ENCODE measurements around the gene VPS11.

Gene VPS11

DNA sequence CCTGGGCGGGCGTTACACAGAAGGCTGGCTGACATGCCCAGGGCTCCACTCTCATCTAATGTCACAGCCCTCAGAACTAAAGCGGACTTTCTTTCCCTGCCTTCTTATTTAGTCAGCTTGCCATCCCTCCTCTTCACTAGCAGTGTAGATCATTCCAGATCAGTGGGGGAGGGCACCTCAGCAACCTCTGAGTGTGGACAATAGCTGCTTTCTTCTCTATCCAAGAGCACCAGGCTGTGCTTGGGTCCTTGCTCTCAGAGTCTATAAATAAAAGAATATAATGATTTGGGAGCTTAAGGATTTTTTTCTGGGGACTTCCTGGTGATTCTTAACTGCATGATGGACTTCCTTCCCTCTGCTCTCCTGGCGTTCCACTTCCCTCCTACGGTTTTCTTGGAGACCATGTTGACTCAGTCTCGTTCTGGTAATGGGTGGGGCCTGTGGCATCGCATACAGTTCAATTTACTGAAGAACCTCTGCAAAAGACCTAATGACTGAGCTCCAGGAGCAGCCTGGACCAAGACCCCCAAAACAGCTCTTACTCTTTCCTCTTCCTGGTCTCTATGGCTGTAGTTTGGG lies 14.2 kb downstream of the VPS11 start:
- DNase-seq (ENCODE audit: low spot score) = no peak

DNA sequence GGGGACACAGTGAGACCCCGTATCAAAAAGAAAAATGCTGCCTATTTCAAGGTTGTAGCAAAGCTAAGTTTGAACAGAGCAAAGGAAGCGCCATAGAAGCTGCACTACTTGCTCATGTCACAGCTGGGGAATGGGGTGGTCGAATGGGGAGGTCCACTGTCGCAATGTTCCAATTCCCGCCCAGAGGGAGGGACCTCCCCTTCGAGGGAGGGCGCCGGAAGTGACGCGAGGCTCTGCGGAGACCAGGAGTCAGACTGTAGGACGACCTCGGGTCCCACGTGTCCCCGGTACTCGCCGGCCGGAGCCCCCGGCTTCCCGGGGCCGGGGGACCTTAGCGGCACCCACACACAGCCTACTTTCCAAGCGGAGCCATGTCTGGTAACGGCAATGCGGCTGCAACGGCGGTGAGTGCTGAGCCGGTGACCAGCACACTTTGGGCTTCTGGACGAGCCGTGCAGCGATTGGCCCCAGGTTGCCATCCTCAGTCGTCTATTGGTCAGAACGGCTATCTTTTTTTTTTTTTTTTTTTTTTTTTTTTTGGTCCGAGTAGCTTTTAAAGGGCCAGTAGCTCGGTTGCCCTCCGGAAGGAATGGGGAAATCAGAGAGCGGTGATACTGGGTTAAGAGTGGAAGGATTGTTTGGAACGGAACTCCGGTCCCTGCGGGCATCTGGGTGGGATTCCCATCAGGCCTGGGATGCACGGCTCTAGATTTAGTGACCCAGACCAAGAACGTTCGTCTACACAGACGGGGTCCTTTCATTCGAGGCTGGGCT lies 17.2 kb downstream of the VPS11 start, which contains the start of gene HMBS:
TSS of gene HMBS (plus strand) at position 219 of the 774 bp plus-strand sequence. CDS start at position 372, 153 bp downstream.
- DNase-seq (ENCODE audit: low spot score) = peak; percentile 96

DNA sequence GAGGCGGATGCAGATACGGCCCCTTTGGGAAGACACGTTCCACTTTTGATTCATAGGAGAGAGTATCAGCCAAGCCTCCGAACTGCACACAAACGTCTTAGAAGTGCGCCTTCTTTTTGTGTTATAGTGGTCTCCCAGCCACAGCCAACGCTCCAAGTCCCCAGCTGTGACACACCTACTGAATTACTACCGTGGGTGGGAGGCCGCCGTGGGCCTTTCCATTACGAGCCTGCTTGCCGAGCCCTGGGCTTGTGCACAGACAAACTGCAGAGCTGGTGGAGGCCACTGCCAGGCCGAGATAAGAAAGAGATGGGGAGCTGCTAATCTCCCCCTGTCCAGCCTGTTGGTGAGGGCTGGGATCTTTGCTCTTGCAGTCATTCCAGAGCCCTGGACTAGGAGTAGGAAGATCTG lies 17.8 kb downstream of the VPS11 start:
- no peak for DNase-seq (ENCODE audit: low spot score)

DNA sequence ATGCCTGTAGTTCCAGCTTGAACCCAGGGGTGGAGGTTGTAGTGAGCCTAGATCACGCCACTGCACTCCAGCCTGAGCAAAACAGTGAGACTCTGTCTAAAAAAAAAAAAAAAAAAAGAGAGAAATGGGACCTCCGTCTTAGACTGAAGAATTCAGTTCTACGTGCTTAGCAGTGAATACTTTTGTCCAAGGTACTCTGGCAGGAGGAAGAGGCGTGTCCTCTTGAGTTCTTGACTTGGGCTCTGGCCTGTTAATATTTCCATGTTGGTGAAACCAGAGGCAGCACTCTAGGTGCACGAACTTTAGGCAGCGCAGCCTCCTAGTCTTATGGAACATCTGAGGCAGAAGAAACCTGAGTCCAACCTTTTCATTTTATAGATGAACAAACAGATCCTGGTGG lies 19.5 kb downstream of the VPS11 start:
- DNase-seq (ENCODE audit: low spot score) = no peak

DNA sequence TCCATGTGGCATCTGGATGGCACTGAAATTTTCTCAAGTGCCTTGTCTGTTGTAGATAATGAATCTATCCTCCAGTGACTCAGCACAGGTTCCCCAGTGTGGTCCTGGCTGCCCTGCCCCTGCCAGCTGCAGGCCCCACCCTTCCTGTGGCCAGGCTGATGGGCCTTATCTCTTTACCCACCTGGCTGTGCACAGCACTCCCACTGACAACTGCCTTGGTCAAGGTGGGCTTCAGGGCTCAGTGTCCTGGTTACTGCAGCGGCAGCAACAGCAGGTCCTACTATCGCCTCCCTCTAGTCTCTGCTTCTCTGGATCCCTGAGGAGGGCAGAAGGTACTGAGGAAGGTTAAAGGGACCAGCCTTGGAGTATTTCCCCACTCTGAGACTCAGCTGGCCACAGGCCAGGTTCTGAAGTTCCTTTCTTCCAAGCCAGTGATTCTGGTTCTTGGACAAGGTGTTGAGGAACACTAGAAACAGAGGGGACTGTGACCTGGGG lies 20.2 kb downstream of the VPS11 start:
- DNase-seq (ENCODE audit: low spot score) = no peak

DNA sequence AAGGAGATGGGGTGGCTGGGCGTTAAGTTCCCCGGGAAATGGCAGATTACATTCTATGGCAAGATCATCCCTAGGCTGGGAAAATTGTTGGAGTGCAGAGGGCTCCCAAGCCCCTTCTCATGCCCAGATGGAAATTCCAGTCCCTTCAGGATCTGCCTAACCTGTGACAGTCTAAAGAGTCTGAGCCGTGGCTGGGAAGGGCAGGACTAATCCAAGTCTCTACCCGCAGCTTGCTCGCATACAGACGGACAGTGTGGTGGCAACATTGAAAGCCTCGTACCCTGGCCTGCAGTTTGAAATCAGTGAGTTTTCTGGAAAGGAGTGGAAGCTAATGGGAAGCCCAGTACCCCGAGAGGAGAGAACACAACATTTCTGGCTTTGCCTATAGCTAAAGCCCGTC lies 20.8 kb downstream of the VPS11 start:
- DNase-seq (ENCODE audit: low spot score) = no peak

DNA sequence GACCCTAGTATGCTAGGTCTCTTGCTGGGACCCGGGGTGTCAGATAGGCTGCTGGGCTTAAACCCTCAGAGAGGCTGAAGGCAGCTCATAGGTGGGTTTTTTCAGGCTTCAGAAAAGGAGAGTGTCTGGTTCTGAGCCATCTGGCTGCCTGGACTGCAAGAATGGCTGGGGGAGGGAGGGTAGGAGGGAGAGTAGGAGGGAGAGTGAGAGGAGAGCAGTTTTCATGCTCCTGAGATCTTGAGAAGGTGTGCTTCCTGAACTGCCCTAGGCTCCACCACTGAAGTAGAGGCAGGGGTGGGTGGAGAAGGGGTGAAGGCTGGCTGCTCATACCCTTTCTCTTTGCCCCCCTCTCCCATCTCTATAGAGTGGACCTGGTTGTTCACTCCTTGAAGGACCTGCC lies 21.7 kb downstream of the VPS11 start:
- no peak for DNase-seq (ENCODE audit: low spot score)

DNA sequence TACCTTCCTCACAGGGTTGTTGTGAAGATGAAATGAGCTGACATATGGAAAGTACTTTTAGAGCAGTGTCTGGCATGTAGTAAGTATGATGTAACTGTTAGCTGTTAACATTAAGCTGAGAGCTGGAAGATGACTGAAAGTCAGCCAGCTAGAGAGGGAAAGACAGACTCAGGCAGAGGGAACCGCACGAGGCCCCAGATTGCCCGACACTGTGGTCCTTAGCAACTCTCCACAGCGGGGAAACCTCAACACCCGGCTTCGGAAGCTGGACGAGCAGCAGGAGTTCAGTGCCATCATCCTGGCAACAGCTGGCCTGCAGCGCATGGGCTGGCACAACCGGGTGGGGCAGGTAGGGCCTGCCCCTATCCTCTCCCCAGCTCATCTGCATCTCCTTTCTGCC lies 23.6 kb downstream of the VPS11 start:
- DNase-seq (ENCODE audit: low spot score) = no peak

DNA sequence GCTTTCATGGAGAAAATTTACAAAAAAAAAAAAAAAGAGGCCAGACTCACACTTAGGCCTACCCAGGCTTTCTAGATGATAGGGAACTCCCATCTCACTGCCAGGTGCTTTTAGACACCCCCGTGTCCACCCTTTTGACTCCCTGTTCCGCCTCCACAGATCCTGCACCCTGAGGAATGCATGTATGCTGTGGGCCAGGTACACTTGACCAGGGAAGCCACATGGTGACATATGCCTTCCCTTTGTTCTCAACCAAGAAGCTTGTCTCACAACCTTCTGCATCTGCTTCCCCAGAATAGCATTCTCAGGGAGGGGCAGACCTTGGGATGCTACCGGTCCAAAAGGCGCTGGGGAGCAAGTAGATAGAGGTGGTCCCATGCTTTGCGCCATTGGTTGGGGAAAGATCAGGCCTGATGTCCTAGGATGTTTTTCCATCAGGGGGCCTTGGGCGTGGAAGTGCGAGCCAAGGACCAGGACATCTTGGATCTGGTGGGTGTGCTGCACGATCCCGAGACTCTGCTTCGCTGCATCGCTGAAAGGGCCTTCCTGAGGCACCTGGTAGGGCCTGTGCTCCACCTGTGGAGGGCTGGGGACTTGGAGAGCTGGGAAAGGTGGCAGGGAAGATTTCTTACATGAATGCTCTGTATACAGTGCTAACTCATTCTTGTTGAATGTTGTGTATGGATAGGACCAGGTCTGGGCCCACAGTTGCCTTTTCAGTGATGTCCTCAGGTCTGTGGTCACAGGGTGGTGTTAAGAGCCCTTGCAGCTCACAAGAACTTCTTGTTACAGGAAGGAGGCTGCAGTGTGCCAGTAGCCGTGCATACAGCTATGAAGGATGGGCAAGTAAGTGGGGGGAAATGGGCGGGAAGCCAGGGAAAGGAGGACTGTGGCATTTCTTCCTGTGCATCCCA lies 24.6 kb downstream of the VPS11 start:
- DNase-seq (ENCODE audit: low spot score) = peak; percentile 31

DNA sequence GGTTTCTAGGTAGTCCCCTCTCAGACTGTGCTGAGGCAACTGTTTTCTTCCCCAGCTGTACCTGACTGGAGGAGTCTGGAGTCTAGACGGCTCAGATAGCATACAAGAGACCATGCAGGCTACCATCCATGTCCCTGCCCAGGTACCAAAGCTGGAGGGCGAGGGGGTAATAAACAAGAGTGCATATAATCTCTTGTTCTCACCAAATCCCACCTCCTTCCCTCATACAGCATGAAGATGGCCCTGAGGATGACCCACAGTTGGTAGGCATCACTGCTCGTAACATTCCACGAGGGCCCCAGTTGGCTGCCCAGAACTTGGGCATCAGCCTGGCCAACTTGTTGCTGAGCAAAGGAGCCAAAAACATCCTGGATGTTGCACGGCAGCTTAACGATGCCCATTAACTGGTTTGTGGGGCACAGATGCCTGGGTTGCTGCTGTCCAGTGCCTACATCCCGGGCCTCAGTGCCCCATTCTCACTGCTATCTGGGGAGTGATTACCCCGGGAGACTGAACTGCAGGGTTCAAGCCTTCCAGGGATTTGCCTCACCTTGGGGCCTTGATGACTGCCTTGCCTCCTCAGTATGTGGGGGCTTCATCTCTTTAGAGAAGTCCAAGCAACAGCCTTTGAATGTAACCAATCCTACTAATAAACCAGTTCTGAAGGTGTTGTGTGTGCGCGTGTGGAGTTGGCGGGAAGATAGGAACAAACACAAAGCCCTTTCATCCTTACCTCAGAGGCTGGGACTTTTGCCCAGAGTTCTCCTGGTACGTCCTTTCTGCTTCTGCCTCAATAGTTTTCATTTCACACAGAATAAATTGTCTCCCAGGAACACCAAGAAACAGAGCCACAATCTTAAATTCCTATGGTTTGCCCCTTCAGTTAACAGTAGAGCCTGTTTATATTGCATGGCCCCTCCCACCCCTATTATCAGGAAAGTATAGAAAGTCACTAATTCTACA lies 25.5 kb downstream of the VPS11 start:
- DNase-seq (ENCODE audit: low spot score) = no peak

DNA sequence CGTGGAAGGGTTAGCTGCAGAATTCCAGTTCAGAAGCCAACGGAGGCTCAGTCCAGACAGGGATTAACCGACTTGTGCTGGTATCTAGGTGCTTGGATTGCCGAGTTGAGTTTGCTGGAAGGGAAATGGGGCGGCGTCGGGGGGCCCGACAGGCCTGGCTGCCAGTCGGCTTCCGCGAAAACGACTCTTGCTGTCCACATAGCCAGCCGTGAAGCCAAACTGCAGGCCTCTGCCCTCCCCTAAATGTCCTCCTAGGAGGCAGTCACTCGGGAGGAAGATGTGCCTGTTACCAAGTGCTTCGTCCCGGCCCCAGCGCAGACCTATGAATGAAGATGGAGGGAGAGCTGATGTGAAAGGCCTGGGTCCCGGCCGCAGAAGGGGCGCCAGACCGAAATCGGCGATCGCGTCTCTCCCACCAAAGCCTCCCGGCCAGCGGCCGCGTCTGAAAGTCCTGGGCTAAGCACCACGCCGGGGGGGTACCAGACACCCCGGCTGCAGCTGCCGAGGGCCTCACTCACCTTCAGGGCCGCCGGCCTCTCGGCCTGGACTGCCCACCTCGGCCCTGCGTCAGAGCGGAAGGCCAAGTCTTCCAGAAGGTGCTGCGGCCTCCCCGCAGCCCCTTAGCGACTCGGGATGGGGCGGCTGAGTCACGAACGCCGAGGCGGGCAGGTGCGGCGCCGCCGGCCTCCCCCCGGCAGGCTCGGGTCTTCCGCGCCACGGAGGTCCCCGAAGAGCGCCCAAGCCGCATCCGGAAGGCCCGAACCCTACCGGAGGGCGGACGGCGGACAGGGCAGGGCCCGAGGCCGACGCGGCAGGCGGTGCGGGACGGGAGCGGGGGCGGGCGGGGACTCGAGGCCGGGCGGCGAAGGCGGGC lies 26.6 kb downstream of the VPS11 start:
- DNase-seq (ENCODE audit: low spot score) = peak; percentile 45

DNA sequence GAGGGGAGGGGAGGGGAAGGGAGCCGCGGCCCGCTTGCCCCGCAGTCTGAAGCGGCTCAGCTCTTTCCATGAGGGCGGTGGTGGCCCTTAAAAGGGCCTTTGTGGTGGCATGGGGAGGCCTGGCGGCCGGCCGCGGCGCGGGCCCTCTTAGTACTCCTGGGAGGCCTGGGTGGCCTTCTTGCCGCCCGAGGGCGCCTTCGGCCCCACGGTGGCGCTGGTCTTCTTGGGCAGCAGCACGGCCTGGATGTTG lies 27.1 kb downstream of the VPS11 start:
- no peak for DNase-seq (ENCODE audit: low spot score)

DNA sequence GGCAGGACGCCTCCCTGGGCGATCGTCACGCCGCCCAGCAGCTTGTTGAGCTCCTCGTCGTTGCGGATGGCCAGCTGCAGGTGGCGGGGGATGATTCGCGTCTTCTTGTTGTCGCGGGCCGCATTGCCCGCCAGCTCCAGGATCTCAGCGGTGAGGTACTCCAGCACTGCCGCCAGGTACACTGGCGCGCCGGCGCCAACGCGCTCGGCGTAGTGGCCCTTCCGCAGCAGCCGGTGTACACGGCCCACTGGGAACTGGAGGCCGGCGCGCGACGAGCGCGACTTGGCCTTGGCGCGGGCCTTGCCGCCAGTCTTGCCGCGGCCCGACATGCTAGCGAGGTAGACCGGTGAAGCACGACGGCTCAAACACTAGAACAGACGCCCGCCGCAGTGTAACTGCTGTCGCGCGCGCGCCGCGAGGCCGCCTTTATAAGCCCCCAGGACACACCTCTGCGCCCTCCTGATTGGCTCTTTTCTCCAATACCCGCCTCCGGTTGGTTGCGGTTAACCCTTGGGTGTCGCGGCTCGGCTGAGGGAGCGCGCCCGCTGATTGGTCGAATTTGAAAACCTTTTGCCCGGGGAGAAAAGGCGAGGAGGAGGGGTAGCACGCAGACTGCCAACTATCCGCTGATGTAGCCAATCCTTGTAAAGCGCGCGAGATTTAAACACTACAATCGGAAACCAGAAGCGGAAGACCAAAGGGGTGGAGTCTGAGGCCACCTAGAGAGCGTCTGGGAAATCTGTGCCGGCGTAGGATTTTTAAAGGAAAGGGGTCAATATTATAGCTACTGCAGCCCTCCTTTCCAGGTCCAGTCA lies 27.7 kb downstream of the VPS11 start:
- peak; percentile 100 for DNase-seq (ENCODE audit: low spot score)

DNA sequence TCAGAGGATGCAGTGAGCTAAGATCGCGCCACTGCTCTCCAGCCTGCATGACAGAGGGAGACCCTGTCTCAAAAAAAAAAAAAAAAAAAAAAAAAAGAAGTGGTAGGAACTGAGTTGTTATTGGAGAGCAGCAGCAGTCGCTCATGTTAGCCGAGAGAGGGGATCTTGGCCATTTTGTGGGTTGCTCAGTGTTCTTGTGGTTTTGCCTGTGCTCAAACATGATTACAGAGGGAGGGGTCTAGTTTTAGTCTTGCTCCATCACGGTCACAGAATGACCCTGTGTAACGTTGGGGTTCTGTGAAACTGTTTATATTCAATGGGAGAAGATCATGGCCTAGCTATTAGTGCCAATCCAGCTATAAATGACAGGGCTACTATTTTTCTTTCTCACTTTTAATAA lies 32.1 kb downstream of the VPS11 start:
- no peak for DNase-seq (ENCODE audit: low spot score)

DNA sequence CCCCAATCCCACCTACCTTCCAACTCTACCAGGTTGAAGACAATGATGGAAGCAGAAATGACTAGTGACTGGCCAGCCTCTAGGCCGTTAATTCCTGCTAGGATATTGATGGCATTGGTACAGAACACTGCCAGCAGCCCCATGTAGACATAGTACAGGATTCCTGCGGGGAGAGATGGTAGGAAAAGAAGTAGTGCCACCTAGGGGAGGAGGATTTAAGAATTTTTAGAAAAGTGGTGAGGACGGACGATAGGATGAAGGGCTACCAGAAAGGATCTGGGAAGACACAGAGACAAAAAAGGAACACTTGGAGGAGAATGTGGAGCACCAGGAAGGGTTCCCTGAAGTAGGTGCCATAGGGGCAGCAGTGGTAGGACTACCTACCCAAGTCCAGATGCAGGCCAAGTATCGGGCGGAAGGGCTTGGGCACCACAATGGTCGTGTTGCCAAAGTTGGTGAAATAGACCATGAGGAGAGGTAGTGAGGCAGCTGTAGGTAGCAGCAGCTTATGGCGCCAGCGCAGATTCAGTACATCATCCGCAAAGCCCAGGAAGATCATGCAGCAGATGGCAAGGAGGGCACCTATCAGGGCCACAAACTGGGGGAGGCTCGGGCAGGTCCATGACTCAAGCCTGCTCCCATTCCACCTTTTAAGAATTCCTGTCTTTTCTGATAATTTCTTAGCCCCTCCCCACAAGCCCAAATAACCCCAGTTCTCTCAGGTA lies 32.8 kb downstream of the VPS11 start:
- DNase-seq (ENCODE audit: low spot score) = no peak

DNA sequence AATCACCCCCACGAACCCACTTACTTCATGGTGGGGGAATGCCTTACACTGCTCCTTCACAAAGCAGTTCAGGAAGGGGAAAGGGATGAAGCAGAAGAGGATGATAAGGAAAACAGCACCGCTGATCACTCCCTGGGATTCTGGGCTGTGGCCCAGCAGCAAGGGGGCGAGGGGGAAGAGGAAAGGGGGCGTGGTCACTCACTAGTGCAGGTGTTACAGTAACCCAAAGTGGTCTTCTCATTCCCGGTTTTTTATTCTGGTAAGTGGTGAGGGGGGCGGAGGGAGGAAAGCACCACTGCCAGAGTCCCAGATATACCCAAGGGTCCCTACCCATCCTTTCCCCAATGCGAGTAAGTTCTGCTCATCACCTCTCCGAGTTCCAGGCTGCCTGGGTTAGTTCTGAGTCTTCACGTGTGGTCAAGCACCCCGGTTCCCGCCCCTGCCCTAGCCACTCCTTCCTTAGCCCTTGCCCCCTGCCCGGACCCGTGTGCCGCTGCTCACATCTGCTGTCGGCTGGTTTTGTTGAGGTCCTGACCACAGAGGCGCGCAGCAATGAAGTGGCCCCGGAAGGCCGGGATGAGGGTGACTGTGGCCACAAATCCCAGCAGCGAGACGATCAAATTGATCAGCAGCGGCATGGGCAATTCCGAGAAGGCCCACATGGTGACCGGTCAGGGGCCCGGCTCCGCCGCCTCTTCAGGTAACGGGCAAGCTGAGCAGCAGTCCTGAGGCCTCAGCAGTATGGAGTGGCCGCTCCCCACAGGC lies 33.6 kb downstream of the VPS11 start:
- DNase-seq (ENCODE audit: low spot score) = peak; percentile 47

DNA sequence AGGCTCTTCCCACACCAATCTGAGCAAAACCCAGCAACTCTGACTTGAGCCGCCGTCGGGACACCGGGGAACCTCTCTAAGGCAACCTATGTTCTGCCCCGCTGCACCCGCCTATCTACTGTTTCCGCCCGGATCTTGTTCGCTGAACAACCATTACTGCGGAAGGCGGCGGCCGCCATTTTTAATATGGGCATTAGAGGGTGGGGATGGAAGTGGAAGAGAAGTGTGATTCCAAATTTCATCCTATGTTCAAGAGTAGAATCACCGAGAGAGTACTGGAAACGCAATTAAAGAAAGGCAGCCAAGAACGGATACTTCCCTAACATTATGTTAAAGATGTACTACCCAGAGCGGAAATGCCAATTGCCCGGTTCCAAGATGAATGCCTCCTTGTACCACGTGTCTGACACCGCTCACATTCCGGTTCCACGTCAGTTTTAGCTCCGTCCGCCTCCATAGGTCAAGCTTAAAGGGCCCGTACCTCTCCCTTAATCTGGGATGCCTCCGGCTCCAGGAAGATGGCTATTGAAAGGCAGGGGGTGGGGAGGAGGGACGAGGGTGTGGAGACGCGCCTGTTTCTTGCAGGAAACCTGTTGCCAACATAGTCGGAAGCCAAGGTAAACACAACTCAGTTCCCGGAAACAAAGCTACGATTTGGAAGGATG lies 34.3 kb downstream of the VPS11 start, which contains the start of gene DPAGT1:
TSS of gene DPAGT1 (minus strand) at position 95 of the 665 bp plus-strand sequence. CDS start 198 bp downstream, outside the sequence.
- peak; percentile 94 for DNase-seq (ENCODE audit: low spot score)

Data from NAMALWA (cell line).